Measurements from ENCODE around the gene EDIL3.
"Not testable (repeated sequence)": the region's sequence is repeated elsewhere in the genome, so short reads cannot be mapped to it uniquely, and the experiment has no call there.

The EDIL3 gene

GRCh38 chr5:84036842-84037241, 347.8 kb downstream of the EDIL3 start:
- DNase-seq = no peak

- no peak for DNase-seq
Observed at GRCh38 chr5:84032324-84032723, 352.4 kb downstream of the EDIL3 start.

GRCh38 chr5:84028093-84028492, 356.6 kb downstream of the EDIL3 start:
- DNase-seq = no peak

GRCh38 chr5:84018521-84018920, 366.2 kb downstream of the EDIL3 start:
- DNase-seq = not testable (repeated sequence)

- DNase-seq = no peak
Observed at GRCh38 chr5:84017523-84018172, 367.0 kb downstream of the EDIL3 start.

- no peak for DNase-seq
Observed at GRCh38 chr5:84016085-84016484, 368.6 kb downstream of the EDIL3 start.

- no peak for DNase-seq
Observed at GRCh38 chr5:84014966-84015365, 369.7 kb downstream of the EDIL3 start.

- DNase-seq = no peak
Observed at GRCh38 chr5:83993803-83994202, 390.9 kb downstream of the EDIL3 start.

GRCh38 chr5:83991566-83992224, 393.0 kb downstream of the EDIL3 start:
- DNase-seq = no peak

GRCh38 chr5:83988293-83988685, 396.4 kb downstream of the EDIL3 start:
- no peak for DNase-seq

- no peak for DNase-seq
Observed at GRCh38 chr5:83987513-83988292, 397.0 kb downstream of the EDIL3 start.

GRCh38 chr5:83983852-83984251, 400.8 kb downstream of the EDIL3 start:
- no peak for DNase-seq

- DNase-seq = no peak
Observed at GRCh38 chr5:83973925-83974815, 410.5 kb downstream of the EDIL3 start.

GRCh38 chr5:83972909-83973308, 411.8 kb downstream of the EDIL3 start:
- no peak for DNase-seq

- no peak for DNase-seq
Observed at GRCh38 chr5:83972236-83972635, 412.4 kb downstream of the EDIL3 start.

GRCh38 chr5:83967417-83967816, 417.3 kb downstream of the EDIL3 start:
- DNase-seq = no peak

GRCh38 chr5:83965441-83965840, 419.2 kb downstream of the EDIL3 start:
- DNase-seq = no peak

GRCh38 chr5:83964271-83964670, 420.4 kb downstream of the EDIL3 start:
- DNase-seq = no peak

GRCh38 chr5:83957188-83957587, 427.5 kb downstream of the EDIL3 start:
- DNase-seq = no peak

GRCh38 chr5:83956386-83956785, 428.3 kb downstream of the EDIL3 start:
- no peak for DNase-seq

- DNase-seq = no peak
Observed at GRCh38 chr5:83955916-83956315, 428.8 kb downstream of the EDIL3 start.

- no peak for DNase-seq
Observed at GRCh38 chr5:83947763-83948162, 436.9 kb downstream of the EDIL3 start.

GRCh38 chr5:83946516-83946915, 438.2 kb downstream of the EDIL3 start:
- DNase-seq = no peak
